Islet of Langerhans (tissue), 1 donor: Measurements from ENCODE around the gene CAMK1D.
"Not testable (repeated sequence)": the region's sequence is repeated elsewhere in the genome, so short reads cannot be mapped to it uniquely, and the experiment has no call there.

Source experiments
- FAIRE-seq: peaks from one replicate; lab custom pipeline; 2011; peaks lifted over from hg19 to GRCh38; lab: Jason Lieb, UNC

Gene CAMK1D

DNA sequence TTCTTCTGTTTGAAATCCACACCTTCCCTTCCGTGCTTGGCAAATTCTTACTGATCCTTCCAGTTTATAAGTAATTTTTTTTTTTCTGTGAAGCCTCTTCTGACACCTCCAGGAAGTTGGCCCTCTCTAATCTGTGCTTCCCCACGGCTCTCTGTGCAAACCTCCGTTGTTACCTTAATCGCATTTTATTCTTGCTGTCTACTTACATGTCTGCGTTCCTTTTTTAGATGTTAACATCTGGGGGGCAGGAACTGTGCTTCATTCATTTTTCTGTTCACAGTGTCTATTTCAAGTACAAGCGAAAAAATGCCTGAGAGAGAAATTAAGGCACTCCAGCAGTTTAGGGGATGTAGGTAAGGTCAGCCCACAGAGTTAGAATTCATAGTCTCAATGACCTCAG, 8.4 kb upstream of the CAMK1D start:
- no peak for FAIRE-seq

DNA sequence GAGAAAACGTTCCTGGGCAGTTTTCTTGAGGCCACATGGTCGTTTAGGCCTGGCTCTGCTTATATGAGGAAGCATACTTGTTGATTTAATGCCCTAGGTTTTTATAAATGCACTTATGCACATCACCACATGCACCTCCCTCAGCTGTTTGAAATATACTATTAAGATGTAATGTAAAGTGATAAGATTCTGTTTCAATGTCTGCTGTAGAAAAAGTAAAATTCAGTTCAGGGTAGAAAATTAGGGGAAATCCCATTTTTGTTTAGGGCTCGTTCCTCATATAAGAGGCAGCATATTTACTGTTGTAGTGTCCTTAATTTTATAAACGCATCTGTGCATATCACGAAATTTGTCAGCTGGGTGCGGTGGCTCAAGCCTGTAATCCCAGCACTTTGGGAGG, 7.8 kb upstream of the CAMK1D start:
- no peak for FAIRE-seq

- no peak for FAIRE-seq
Observed at GRCh38 chr10:12344375-12345110, 4.8 kb upstream of the CAMK1D start.

GRCh38 chr10:12346707-12347106, 2.6 kb upstream of the CAMK1D start:
- no peak for FAIRE-seq

GRCh38 chr10:12348294-12348869, 965 bp upstream of the CAMK1D start:
- FAIRE-seq = no peak

DNA sequence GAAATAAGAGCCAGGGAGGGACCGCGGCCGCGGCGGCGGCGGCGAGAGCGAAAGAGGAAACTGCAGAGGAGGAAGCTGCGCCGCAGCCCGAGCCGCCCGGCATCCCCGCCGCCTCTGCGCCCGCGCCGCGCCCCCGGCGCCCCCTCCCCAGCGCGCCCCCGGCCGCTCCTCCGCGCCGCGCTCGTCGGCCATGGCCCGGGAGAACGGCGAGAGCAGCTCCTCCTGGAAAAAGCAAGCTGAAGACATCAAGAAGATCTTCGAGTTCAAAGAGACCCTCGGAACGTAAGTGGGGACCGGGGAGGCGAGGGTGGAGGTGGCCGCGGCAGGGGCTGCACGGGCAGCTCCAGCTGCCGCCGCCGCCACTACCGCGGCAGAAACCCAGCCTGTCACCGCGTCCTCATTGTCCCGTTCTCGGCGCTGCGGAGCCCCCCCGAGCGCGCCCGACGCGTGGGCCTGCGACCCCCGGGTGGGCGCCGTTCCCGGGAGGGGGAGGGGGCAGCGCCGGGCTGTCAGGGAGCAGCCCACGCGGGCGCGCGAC, 351 bp downstream of the CAMK1D start:
- FAIRE-seq = no peak

DNA sequence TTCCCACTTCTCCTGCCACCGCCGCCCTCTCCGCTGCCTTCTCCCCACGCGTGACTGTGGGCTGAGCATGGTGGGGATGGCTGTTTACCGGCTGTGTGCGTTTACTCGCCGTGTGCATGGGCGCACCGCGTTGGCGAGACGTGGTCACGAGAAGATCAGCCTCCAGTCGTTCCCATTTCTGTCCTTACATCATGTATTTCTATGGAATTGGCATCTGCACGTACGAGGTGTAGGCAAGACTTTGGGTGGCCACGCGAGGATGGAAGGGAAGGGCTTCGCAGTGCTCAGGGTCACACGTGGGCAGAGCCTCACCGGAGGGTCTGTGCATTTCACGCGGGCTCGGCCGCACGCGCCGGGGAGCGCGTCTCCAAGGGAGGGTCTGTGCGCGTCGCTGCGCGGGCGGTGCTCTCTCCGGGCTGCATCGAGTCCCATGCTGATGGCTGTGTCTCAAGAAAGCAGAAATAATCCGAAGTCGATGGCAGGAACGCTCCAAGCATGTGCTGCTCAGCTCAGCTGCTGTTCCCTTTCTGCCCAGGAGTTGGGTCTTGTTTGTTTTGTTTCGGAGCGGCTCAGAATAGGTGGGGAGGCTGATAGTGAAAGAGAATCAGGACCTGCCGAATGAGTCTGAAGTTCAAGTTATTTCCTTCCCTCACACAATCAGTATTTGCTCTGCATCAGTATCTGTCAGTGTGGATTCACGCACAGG, 973 bp downstream of the CAMK1D start:
- FAIRE-seq = no peak

DNA sequence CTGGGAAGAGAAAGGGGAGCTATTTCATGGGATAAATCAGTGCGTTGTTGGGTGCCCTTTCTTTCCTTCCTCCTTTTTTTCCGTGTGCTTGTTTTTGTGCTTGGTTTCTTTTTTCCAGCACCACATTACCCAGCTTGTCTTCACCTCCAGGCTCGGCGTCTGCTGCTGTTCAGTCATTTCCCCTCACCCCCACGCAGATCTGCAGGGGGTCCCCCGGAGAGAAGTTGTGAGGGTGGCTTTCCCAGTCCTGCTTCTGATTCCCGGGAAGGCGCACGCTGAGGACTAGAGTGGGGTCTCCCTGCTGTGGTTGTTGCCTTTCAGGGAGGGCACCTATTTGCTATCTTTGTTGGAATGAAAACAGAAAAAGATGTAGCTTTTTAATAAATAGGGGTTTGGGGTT, 1.6 kb downstream of the CAMK1D start:
- FAIRE-seq = no peak

DNA sequence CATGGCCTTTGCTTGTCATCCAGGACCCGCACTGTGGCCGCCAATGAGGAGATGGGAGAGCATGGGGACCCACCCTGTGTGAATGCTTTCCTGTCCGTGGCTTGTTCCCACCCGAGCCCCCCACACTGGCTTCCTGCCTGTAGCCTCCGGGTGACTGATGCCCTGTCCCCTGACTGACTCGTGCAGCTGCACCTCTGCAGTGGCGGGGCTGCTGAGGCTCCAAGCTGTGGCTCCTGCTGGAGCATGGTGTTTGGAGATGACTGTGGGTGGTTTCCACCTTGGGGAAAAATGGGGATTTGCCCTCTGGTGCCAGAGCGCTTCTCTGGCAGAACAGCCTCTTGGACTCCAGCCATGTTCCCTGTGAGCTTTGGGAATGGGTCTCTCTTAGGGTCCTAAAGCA, 2.1 kb downstream of the CAMK1D start:
- no peak for FAIRE-seq

GRCh38 chr10:12351889-12352288, 2.5 kb downstream of the CAMK1D start:
- no peak for FAIRE-seq

- no peak for FAIRE-seq
Observed at GRCh38 chr10:12353399-12354242, 4.3 kb downstream of the CAMK1D start.

GRCh38 chr10:12354696-12355095, 5.3 kb downstream of the CAMK1D start:
- FAIRE-seq = not testable (repeated sequence)

DNA sequence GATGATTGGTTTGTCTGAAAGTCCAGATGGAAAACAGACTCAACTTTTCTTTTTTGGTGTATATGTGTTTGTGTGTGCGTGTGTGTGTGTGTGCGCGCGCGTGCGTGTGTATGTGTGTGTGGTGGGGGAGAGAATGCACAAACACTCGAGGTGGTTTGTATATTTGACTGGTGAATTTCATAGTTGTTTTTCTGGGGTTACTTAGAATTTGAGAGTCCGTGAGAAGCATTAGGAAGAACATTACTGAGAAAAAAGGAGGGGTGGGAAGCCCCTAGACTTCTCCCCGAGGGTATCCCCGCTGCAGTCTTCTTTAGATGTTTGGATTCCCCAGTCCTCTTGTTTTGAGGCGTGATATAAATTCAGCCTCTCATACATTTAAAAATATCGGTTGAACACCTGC, 6.0 kb downstream of the CAMK1D start:
- no peak for FAIRE-seq

DNA sequence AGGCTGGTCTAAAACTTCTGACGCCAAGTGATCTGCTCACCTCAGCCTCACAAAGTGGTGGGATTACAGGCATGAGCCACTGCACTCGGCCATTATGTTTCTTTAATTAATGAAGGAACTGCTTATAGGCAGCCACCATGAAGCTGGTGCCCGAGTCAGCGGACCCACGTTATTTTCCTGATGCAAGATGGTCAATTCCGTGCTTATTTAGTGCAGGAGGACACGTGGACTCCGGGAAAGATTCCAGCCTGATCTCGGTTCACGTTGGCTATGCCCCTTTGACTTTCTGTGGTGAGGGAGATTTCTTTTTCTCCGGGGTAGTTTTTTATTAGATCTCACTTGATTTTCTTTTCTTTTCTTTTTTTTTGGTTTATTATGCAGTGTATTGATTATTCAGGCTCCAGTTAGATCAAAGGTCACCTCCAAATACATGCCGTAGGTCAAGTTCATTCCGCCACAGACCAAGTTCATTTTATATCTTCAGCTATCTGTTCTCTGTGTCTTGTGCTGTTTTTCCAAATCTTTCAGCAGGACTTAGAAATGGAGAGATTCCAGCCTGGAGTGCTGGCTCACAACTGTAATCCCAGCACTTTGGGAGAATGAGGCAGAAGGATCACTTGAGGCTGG, 8.3 kb downstream of the CAMK1D start:
- no peak for FAIRE-seq

DNA sequence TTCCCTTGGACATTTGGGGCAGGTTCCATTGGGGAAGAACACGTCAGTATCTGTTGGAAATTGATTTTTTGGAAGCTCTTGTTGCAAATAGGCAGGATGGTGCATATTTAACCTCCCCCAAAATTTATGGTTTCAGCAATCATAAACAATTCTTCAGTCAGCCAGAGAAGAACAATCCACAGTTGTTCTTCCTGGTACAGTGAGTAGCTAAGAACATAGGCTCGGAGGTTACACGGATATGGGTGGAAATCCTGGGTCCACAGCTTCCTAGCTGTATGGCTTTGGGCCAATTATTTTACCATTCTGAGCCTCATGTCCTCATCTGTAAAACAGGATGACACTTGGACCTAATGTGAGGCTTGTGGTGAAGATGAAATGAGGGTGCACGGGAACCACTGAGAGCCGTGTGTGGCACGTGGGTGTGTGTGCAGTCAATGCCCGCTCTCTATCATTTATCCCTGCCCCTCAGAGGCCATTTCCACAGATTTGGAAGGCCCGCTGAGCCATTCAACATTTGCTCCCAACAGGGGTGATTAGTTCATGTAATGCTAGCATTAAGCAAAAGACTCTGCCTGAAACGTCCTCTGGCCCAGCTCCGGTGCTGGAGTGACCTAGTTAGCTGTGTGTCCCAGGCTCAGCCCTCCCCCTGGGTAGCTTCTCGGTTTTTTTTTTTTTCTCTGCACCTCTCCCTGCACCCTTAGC, 9.7 kb downstream of the CAMK1D start:
- no peak for FAIRE-seq

DNA sequence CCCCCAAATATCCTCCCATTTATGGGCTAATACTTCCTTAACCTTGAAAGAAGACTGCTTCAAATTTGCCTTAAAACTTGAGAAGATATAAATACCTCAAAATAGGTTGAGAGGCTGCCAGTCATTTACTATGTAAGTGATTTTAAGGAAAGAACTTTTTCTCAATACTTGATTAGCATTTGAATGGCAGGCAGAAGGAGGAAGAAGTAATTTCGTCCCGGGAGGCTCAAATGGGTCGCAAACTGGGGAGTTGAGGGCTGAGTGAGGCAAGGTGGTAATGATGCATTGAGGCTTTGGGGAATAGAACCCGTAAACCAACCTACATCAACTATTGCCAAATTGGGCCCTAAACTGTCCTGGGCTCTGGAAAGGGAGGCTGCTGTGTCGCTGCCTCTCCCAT, 11.1 kb downstream of the CAMK1D start:
- FAIRE-seq = no peak

GRCh38 chr10:12361115-12361514, 11.8 kb downstream of the CAMK1D start:
- FAIRE-seq = not testable (repeated sequence)

DNA sequence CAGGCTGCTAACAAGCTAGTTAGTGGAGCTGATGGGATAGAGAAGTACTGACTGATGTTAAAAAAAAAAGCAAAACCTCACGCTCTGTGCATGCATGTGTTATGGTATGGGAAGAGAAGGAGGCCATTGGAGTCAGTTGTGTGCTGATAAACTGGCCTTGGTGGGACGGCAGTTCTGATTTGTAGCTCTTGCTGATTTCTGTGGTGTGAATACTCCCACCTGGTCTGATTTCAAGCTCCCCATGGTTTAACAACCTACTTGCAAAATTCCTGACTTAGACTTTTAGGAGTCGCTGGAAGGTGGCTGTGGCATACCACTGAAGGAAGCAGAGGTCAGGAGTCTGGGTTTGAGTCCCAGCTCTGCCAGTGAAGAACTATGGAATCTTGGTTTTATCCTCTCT, 15.2 kb downstream of the CAMK1D start:
- FAIRE-seq = no peak

GRCh38 chr10:12367272-12367671, 17.9 kb downstream of the CAMK1D start:
- FAIRE-seq = no peak

DNA sequence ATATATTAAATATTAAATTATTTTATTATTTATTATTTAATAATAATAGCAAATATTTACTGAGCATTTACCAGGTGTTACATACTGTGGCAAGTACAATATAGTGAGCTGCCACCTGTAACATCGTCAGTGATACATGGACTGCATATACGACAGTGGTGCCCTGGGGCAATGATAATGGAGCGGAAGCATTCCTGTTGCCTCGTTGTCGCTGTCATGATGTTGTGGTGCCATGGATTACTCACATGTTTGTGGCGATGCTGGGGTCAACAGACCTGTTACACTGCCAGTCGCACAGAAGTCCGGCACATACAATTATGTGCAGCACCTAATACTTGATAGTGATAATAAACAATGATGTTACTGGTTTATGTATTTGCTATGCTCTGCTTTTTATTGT, 20.6 kb downstream of the CAMK1D start:
- FAIRE-seq = no peak

DNA sequence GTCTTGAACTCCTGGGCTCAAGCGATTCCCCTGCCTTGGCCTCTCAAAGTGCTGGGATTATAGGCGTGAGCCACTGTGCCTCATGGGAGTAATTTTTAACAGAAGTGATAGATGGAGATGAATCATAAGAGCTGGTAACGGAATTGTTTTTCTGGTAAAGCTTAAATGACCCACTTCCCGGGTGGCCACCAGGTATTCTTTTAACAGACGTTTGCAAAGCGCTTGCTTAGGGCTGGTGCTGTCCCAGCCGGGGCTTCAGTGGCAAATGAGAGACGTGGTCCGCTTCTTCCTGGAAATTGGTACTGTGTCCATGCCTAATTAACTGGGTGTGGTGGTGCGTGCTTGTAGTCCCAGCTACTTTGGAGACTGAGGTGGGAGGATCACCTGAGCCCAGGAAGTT, 23.5 kb downstream of the CAMK1D start:
- no peak for FAIRE-seq
